Measurements from ENCODE around the gene SP2. TPM values are rescaled to one million over a fixed set of nuclear protein-coding genes. Genes with fewer than 3 reads are reported as not detected.

Gene SP2
- total and polyA plus RNA-seq, 2 of the 13 experiments (the other 11 are each of a cell fraction or from before 2014, with no cell fraction given) = 1.4 to 4.8 TPM

- intact Hi-C loops (cut with micrococcal nuclease; ENCODE audit: unreplicated experiment) (no loop called here), in situ Hi-C loops (cut with HindIII; ENCODE audit: extremely low pct_ligation_motif_present, low pct_unique_long_range_greater_than_20kb) (no loop called here)
- Histone ChIP-seq H3K4me2 (ENCODE audit: low read depth, low read length) (peak within 1 kb of the TSS; percentile 91), H3K4me3 (replicated peaks in 1 of 3; ENCODE audit: insufficient read depth in 1 of 3, low read depth in 2 of 3, low read length in 3 of 3) (peak within 1 kb of the TSS; percentile 44 to 74 (median 54)), H4K20me1 (ENCODE audit: insufficient read depth, low read length) (no peaks in the 10 kb centered on the region), H3K79me2 (ENCODE audit: insufficient read depth, low read length) (no peaks in the 10 kb centered on the region), H3K9me3 (ENCODE audit: low read length) (no peaks in the 10 kb centered on the region), H3K36me3 (replicated peaks in 1 of 2; ENCODE audit: control insufficient read depth in 1 of 2, insufficient read depth in 2 of 2, low read length in 2 of 2) (no peaks in the 10 kb centered on the region), H3K4me1 (ENCODE audit: insufficient read depth, low read length) (peaks cover 12% of the 10 kb centered on the region), H3K27me3 (ENCODE audit: control insufficient read depth in 1 of 2, insufficient read depth in 2 of 2, low read length in 2 of 2) (peaks cover 19 to 72% of the 10 kb centered on the region in 2 experiments), H3K9ac (ENCODE audit: insufficient read depth, low read depth, low read length) (peak within 1 kb of the TSS; percentile 39; the same call in 1 of the 2 replicates), H2AFZ (ENCODE audit: low read length) (no peak within 1 kb of the TSS), H3K27ac (ENCODE audit: extremely low read length, insufficient read depth, low read length) (no peak within 1 kb of the TSS)
- peak; percentile 97 for ATAC-seq
- ChIA-PET CTCF (ENCODE audit: low intra/inter-chr PET ratio, low total read pairs) (interaction anchor here (1.3 kb wide), 1 partner anchor 39 kb away, joined by 4 read pairs; no protein-coding TSS in a partner anchor), POLR2A (interaction anchor here (0.8 to 2.8 kb wide), 8 partner anchors 10 to 120 kb away, joined by 3 to 28 read pairs (median 6); partner anchors contain the start of genes CDK5RAP3, LRRC46, MRPL10 and PNPO)
- FAIRE-seq = peak; percentile 37
- peak; percentile 77 for DNase-seq (ENCODE audit: low spot score)
- 1% methylated on average over 47 of the region's 71 CpGs for WGBS (ENCODE audit: low lambda C conversion rate)
- BruUV-seq (replicated peaks) = no TSS peak
- TF ChIP-seq CBX1 (IDR thresholded peaks at IDR 0.05; ENCODE audit: low read depth) (no peak), ZNF296 (CRISPR knock-in tag; conservative IDR thresholded peaks at IDR 0.05) (no peak), HOMEZ (CRISPR knock-in tag; IDR thresholded peaks at IDR 0.05; ENCODE audit: low read depth) (no peak), ZNF317 (CRISPR knock-in tag; IDR thresholded peaks at IDR 0.05) (no peak), TBX3 (IDR thresholded peaks at IDR 0.05; ENCODE audit: borderline replicate concordance) (no peak), RBAK (CRISPR knock-in tag; IDR thresholded peaks at IDR 0.05) (no peak), SATB2 (CRISPR knock-in tag; IDR thresholded peaks at IDR 0.05) (no peak), PRMT3 (CRISPR knock-in tag; IDR thresholded peaks at IDR 0.05; ENCODE audit: borderline replicate concordance, low read depth) (no peak), HMGXB3 (CRISPR knock-in tag; IDR thresholded peaks at IDR 0.05; ENCODE audit: borderline replicate concordance) (no peak), HMG20B (CRISPR knock-in tag; conservative IDR thresholded peaks at IDR 0.05) (0 out of 2 replicates have a peak, but pooled peaks have one; percentile 17), ZNF329 (CRISPR knock-in tag; IDR thresholded peaks at IDR 0.05; ENCODE audit: low read depth) (no peak), ARNT2 (CRISPR knock-in tag; IDR thresholded peaks at IDR 0.05; ENCODE audit: low read depth) (0 out of 2 replicates have a peak, but pooled peaks have one; percentile 60), LBX2 (CRISPR knock-in tag; IDR thresholded peaks at IDR 0.05; ENCODE audit: borderline replicate concordance) (no peak), ZNF264 (CRISPR knock-in tag; IDR thresholded peaks at IDR 0.05) (no peak), FOXP4 (CRISPR knock-in tag; IDR thresholded peaks at IDR 0.05) (peak; percentile 46)
These were observed 45.1 kb upstream of the SP2 start, which contains the start of gene SP6 for GRCh38 chr17:47850692-47851573. Gene SP6 (minus strand): TSS chr17:47851163. CDS start chr17:47848429, 2,734 bp downstream.

All from HepG2 (cell line).